ENCODE data around the gene MSH5. TPM values are rescaled to one million over a fixed set of nuclear protein-coding genes. Genes with fewer than 3 reads are reported as not detected.

Gene MSH5
- total and polyA plus RNA-seq, 2 of the 13 experiments (the other 11 are each of a cell fraction or from before 2014, with no cell fraction given): 10.2 to 38.7 TPM

- TF ChIP-seq, protein P1, sequence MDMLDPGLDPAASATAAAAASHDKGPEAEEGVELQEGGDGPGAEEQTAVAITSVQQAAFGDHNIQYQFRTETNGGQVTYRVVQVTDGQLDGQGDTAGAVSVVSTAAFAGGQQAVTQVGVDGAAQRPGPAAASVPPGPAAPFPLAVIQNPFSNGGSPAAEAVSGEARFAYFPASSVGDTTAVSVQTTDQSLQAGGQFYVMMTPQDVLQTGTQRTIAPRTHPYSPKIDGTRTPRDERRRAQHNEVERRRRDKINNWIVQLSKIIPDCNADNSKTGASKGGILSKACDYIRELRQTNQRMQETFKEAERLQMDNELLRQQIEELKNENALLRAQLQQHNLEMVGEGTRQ (IDR thresholded peaks at IDR 0.05; ENCODE audit: low read depth, low read length): peak; percentile 7; the same call in 1 of the 2 replicates
- TF ChIP-seq, protein P1 (CRISPR knock-in tag; IDR thresholded peaks at IDR 0.05; ENCODE audit: borderline replicate concordance): peak; percentile 60; the same call in 1 of the 2 replicates
- TF ChIP-seq PAWR (CRISPR knock-in tag; IDR thresholded peaks at IDR 0.05; ENCODE audit: borderline replicate concordance) (no peak; the same call in 1 of the 2 replicates), ZNF468 (CRISPR knock-in tag; IDR thresholded peaks at IDR 0.05) (peak; percentile 82; the same call in 1 of the 2 replicates), RFXAP (CRISPR knock-in tag; IDR thresholded peaks at IDR 0.05; ENCODE audit: borderline replicate concordance) (peak; percentile 83; the same call in 1 of the 2 replicates), ZNF432 (CRISPR knock-in tag; IDR thresholded peaks at IDR 0.05; ENCODE audit: borderline replicate concordance) (no peak), ARNT2 (CRISPR knock-in tag; IDR thresholded peaks at IDR 0.05; ENCODE audit: low read depth) (peak; percentile 97), ZNF747 (CRISPR knock-in tag; IDR thresholded peaks at IDR 0.05; ENCODE audit: borderline replicate concordance) (peak; percentile 87), ZSCAN30 (CRISPR knock-in tag; IDR thresholded peaks at IDR 0.05) (no peak), ZNF737 (CRISPR knock-in tag; IDR thresholded peaks at IDR 0.05; ENCODE audit: borderline replicate concordance) (no peak), POLR2AphosphoS5 (IDR thresholded peaks at IDR 0.05; ENCODE audit: low read depth, low read length) (no peak), ETS1 (CRISPR knock-in tag; IDR thresholded peaks at IDR 0.05) (peak; percentile 91; the same call in 1 of the 2 replicates), MAFK (conservative IDR thresholded peaks at IDR 0.05 in 1 of 2, IDR thresholded peaks at IDR 0.05 in 1 of 2; ENCODE audit: low read length in 2 of 2) (no peak), EHMT2 (IDR thresholded peaks at IDR 0.05; ENCODE audit: borderline replicate concordance, low read depth, low read length) (no peak), FOXJ3 (CRISPR knock-in tag; IDR thresholded peaks at IDR 0.05; ENCODE audit: borderline replicate concordance) (no peak; the same call in 1 of the 2 replicates)
- TF ChIP-seq, protein P2, sequence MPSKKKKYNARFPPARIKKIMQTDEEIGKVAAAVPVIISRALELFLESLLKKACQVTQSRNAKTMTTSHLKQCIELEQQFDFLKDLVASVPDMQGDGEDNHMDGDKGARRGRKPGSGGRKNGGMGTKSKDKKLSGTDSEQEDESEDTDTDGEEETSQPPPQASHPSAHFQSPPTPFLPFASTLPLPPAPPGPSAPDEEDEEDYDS (CRISPR knock-in tag; IDR thresholded peaks at IDR 0.05): no peak
- TF ChIP-seq, protein P3, sequence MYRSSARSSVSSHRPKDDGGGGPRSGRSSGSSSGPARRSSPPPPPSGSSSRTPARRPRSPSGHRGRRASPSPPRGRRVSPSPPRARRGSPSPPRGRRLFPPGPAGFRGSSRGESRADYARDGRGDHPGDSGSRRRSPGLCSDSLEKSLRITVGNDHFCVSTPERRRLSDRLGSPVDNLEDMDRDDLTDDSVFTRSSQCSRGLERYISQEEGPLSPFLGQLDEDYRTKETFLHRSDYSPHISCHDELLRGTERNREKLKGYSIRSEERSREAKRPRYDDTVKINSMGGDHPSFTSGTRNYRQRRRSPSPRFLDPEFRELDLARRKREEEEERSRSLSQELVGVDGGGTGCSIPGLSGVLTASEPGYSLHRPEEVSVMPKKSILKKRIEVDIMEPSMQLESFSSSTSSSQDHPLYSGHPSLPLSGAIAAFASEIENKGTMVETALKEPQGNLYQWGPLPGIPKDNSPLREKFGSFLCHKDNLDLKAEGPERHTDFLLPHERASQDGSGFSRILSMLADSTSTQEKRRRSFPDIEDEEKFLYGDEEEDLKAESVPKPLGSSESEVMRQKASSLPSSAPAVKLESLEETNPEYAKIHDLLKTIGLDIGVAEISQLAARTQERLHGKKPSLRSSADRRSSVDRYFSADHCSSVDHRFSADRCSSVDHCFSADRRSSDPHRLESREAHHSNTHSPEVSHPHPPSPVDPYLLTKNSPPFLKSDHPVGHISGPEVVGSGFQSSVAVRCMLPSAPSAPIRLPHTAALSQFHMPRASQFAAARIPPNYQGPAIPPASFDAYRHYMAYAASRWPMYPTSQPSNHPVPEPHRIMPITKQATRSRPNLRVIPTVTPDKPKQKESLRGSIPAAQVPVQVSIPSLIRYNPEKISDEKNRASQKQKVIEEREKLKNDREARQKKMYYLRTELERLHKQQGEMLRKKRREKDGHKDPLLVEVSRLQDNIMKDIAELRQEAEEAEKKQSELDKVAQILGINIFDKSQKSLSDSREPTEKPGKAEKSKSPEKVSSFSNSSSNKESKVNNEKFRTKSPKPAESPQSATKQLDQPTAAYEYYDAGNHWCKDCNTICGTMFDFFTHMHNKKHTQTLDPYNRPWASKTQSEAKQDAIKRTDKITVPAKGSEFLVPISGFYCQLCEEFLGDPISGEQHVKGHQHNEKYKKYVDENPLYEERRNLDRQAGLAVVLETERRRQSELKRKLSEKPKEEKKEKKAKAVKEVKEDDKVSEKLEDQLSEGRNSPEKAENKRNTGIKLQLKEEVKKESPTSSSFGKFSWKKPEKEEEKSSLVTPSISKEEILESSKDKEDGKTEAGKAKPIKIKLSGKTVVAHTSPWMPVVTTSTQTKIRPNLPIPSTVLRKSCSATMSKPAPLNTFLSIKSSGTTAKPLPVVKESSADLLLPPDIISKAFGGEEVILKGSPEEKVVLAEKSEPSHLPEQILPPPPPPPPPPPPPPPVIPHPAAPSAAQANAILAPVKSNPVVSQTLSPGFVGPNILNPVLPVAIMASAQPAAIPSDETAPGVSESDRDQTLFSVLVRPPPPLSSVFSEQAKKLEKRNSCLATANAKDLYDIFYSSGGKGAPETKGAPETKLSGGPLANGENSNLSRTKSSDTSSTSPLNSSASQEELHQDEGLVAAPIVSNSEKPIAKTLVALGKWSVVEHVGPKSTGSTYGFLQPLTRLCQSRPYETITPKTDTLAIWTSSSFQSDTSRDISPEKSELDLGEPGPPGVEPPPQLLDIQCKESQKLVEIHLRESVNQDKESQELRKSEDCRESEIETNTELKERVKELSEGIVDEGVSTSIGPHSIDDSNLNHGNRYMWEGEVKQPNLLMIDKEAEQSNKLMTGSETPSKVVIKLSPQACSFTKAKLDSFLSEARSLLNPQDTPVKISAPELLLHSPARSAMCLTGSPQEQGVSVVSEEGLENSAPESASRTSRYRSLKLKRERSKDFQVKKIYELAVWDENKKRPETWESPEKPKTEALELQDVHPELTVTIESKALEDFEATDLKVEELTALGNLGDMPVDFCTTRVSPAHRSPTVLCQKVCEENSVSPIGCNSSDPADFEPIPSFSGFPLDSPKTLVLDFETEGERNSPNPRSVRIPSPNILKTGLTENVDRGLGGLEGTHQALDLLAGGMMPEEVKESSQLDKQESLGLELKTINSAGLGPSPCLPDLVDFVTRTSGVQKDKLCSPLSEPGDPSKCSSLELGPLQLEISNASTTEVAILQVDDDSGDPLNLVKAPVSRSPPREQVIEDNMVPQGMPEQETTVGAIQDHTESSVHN (CRISPR knock-in tag; IDR thresholded peaks at IDR 0.05): no peak
These were observed 56.0 kb downstream of the MSH5 start, which contains the start of gene VARS1 (continued) for GRCh38 chr6:31795616-31796298.

All from HepG2 (cell line).